ENCODE measurements around the gene CAMK1D.

GRCh38 chr10:12605580-12606405 lies 256.4 kb downstream of the CAMK1D start:
- TF ChIP-seq CTCF (IDR thresholded peaks at IDR 0.05; ENCODE audit: poor library complexity) (no peak), EZH2 (IDR thresholded peaks at IDR 0.05; ENCODE audit: borderline replicate concordance) (no peak), EZH2phosphoT487 (IDR thresholded peaks at IDR 0.05; ENCODE audit: low read depth, severe bottlenecking, unreplicated experiment) (no peak)

Data from hepatocyte (in vitro differentiated cells).